ENCODE measurements around the gene ADGRL2.

Gene ADGRL2

GRCh38 chr1:81813691-81814090 is 13.0 kb downstream of the ADGRL2 start:
- no peak for TF ChIP-seq FOXP2 (optimal IDR thresholded peaks at IDR 0.05; ENCODE audit: control extremely low read depth, extremely low read length, insufficient read depth)
- no peak for TF ChIP-seq EZH2 (IDR thresholded peaks at IDR 0.05)
- TF ChIP-seq POLR2AphosphoS5 (IDR thresholded peaks at IDR 0.05; ENCODE audit: borderline replicate concordance, low read depth, low read length): no peak
- no peaks in the 10 kb centered on the region for H3K36me3 ChIP-seq (ENCODE audit: insufficient read depth, low read length)
- H3K9ac ChIP-seq (ENCODE audit: insufficient read length): no peak overlapping the region
- no peak for DNase-seq (ENCODE audit: low read depth, low spot score)
- H3K9me3 ChIP-seq (ENCODE audit: low read depth, low read length): no peaks in the 10 kb centered on the region
- H3K27ac ChIP-seq: no peak overlapping the region
- no peak overlapping the region for H3K4me3 ChIP-seq

DNA sequence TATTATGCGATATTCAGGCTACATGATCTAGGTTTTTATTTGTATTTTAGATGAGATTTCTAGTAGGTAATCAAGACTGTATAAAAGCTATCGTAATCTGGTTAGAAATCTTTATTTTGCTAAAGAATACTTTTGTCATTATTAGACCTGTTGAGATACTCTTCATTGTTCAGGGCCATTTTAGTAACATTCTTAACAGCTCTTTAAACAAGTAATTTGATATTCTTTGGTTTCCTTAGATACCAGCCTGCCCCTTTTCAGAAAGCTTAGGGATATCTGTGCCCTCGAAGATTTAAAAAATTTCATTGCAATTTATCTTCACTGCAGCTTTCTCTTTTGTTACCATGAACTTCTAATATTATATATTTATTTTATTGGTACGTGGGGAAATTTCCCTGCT is 18.9 kb downstream of the ADGRL2 start:
- TF ChIP-seq EZH2 (IDR thresholded peaks at IDR 0.05) (no peak), FOXP2 (optimal IDR thresholded peaks at IDR 0.05; ENCODE audit: control extremely low read depth, extremely low read length, insufficient read depth) (no peak), POLR2AphosphoS5 (IDR thresholded peaks at IDR 0.05; ENCODE audit: borderline replicate concordance, low read depth, low read length) (no peak)
- no peak overlapping the region for H3K4me3 ChIP-seq
- no peak overlapping the region for H3K9ac ChIP-seq (ENCODE audit: insufficient read length)
- H3K27ac ChIP-seq: no peak overlapping the region
- DNase-seq (ENCODE audit: low read depth, low spot score): no peak
- H3K9me3 ChIP-seq (ENCODE audit: low read depth, low read length): no peaks in the 10 kb centered on the region
- H3K36me3 ChIP-seq (ENCODE audit: insufficient read depth, low read length): no peaks in the 10 kb centered on the region

- DNase-seq (ENCODE audit: low read depth, low spot score): no peak
- Histone ChIP-seq H3K9me3 (ENCODE audit: low read depth, low read length) (no peaks in the 10 kb centered on the region), H3K4me3 (no peak overlapping the region), H3K27ac (no peak overlapping the region), H3K9ac (ENCODE audit: insufficient read length) (no peak overlapping the region), H3K36me3 (ENCODE audit: insufficient read depth, low read length) (no peaks in the 10 kb centered on the region)
- TF ChIP-seq EZH2 (IDR thresholded peaks at IDR 0.05) (no peak), FOXP2 (optimal IDR thresholded peaks at IDR 0.05; ENCODE audit: control extremely low read depth, extremely low read length, insufficient read depth) (no peak), POLR2AphosphoS5 (IDR thresholded peaks at IDR 0.05; ENCODE audit: borderline replicate concordance, low read depth, low read length) (no peak)
These were observed 20.0 kb downstream of the ADGRL2 start for GRCh38 chr1:81820765-81821164.

GRCh38 chr1:81823082-81823481 is 22.3 kb downstream of the ADGRL2 start:
- Histone ChIP-seq H3K9ac (ENCODE audit: insufficient read length) (no peak overlapping the region), H3K4me3 (no peak overlapping the region), H3K36me3 (ENCODE audit: insufficient read depth, low read length) (no peaks in the 10 kb centered on the region), H3K9me3 (ENCODE audit: low read depth, low read length) (no peaks in the 10 kb centered on the region), H3K27ac (no peak overlapping the region)
- DNase-seq (ENCODE audit: low read depth, low spot score): no peak
- no peak for TF ChIP-seq EZH2 (IDR thresholded peaks at IDR 0.05)
- no peak for TF ChIP-seq POLR2AphosphoS5 (IDR thresholded peaks at IDR 0.05; ENCODE audit: borderline replicate concordance, low read depth, low read length)
- TF ChIP-seq FOXP2 (optimal IDR thresholded peaks at IDR 0.05; ENCODE audit: control extremely low read depth, extremely low read length, insufficient read depth): no peak

DNA sequence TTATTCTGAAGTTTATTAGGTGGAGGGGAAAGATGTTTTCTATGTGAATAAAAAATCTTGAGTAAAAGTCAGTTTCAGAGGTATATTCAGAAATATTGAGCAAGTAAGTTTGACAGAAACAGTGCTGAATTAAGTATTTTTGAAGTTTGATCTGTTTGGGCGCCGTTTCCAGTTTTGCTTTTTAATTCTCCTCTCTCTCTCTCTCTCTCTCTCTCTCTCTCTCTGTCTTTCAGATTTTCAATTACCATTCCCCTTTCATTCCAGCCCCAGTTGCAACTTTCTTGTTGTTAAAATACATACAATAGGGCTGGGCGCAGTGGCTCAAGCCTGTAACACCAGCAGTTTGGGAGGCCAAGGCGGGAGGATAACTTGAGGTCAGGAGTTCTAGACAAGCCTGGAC is 24.0 kb downstream of the ADGRL2 start:
- no peaks in the 10 kb centered on the region for H3K9me3 ChIP-seq (ENCODE audit: low read depth, low read length)
- TF ChIP-seq POLR2AphosphoS5 (IDR thresholded peaks at IDR 0.05; ENCODE audit: borderline replicate concordance, low read depth, low read length) (no peak), FOXP2 (optimal IDR thresholded peaks at IDR 0.05; ENCODE audit: control extremely low read depth, extremely low read length, insufficient read depth) (no peak), EZH2 (IDR thresholded peaks at IDR 0.05) (no peak)
- no peak for DNase-seq (ENCODE audit: low read depth, low spot score)

DNA sequence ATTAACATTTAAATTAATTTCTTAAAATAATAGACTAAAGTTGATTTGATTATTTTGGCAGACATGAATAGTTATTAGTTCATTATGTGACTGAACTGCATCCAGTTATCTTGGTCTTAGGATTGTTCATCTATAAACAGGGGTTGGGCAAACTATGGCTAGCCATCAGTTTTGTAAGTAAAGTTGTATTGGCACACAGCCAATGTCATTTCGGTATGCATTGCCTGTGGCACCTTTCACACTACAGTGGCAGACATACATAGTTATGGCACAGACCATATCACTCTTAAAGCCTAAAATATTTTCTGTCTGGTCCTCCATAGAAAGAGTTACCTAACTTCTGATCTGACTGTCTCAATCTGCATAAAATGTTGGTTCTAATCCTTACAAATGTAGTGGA is 27.2 kb downstream of the ADGRL2 start:
- H3K9me3 ChIP-seq (ENCODE audit: low read depth, low read length): no peaks in the 10 kb centered on the region
- no peak overlapping the region for H3K9ac ChIP-seq (ENCODE audit: insufficient read length)
- TF ChIP-seq EZH2 (IDR thresholded peaks at IDR 0.05) (no peak), POLR2AphosphoS5 (IDR thresholded peaks at IDR 0.05; ENCODE audit: borderline replicate concordance, low read depth, low read length) (no peak), FOXP2 (optimal IDR thresholded peaks at IDR 0.05; ENCODE audit: control extremely low read depth, extremely low read length, insufficient read depth) (no peak)
- no peaks in the 10 kb centered on the region for H3K36me3 ChIP-seq (ENCODE audit: insufficient read depth, low read length)
- H3K4me3 ChIP-seq: no peak overlapping the region
- no peak overlapping the region for H3K27ac ChIP-seq
- DNase-seq (ENCODE audit: low read depth, low spot score): no peak

More for the DNA sequence above, 24.0 kb downstream of the ADGRL2 start:
- H3K36me3 ChIP-seq (ENCODE audit: insufficient read depth, low read length): no peaks in the 10 kb centered on the region
- no peak overlapping the region for H3K27ac ChIP-seq
- no peak overlapping the region for H3K9ac ChIP-seq (ENCODE audit: insufficient read length)
- H3K4me3 ChIP-seq: no peak overlapping the region

- TF ChIP-seq POLR2AphosphoS5 (IDR thresholded peaks at IDR 0.05; ENCODE audit: borderline replicate concordance, low read depth, low read length): no peak
- no peak for TF ChIP-seq EZH2 (IDR thresholded peaks at IDR 0.05)
- TF ChIP-seq FOXP2 (optimal IDR thresholded peaks at IDR 0.05; ENCODE audit: control extremely low read depth, extremely low read length, insufficient read depth): no peak
- H3K9ac ChIP-seq (ENCODE audit: insufficient read length): no peak overlapping the region
- H3K9me3 ChIP-seq (ENCODE audit: low read depth, low read length): no peaks in the 10 kb centered on the region
- H3K27ac ChIP-seq: no peak overlapping the region
- H3K36me3 ChIP-seq (ENCODE audit: insufficient read depth, low read length): no peaks in the 10 kb centered on the region
- H3K4me3 ChIP-seq: no peak overlapping the region
- no peak for DNase-seq (ENCODE audit: low read depth, low spot score)
These were observed 31.8 kb downstream of the ADGRL2 start for GRCh38 chr1:81832573-81832972.

GRCh38 chr1:81833722-81834121 is 33.0 kb downstream of the ADGRL2 start:
- Histone ChIP-seq H3K27ac (no peak overlapping the region), H3K9ac (ENCODE audit: insufficient read length) (no peak overlapping the region), H3K36me3 (ENCODE audit: insufficient read depth, low read length) (no peaks in the 10 kb centered on the region), H3K9me3 (ENCODE audit: low read depth, low read length) (no peaks in the 10 kb centered on the region), H3K4me3 (no peak overlapping the region)
- TF ChIP-seq POLR2AphosphoS5 (IDR thresholded peaks at IDR 0.05; ENCODE audit: borderline replicate concordance, low read depth, low read length) (no peak), EZH2 (IDR thresholded peaks at IDR 0.05) (no peak), FOXP2 (optimal IDR thresholded peaks at IDR 0.05; ENCODE audit: control extremely low read depth, extremely low read length, insufficient read depth) (no peak)
- DNase-seq (ENCODE audit: low read depth, low spot score): no peak

DNA sequence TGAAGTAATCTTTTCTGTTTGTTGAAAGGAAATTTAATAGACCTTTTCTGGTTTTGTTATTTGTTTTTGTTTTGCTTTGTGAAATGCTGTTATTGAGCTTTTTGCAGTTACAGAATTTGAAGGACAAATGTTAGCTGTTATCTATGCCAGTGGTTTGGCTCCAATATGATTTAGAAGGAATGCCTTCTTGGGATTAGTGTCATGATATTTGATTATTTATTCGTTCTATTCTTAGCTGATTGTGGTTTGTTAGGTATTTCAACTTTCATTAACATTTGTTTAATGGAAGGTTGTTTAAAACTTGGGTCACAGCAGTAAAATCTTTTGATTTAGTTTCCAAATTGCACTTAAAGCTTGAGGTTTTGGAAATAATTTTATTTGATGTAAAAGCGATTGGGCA is 33.5 kb downstream of the ADGRL2 start:
- Histone ChIP-seq H3K27ac (no peak overlapping the region), H3K9ac (ENCODE audit: insufficient read length) (no peak overlapping the region), H3K36me3 (ENCODE audit: insufficient read depth, low read length) (no peaks in the 10 kb centered on the region), H3K9me3 (ENCODE audit: low read depth, low read length) (no peaks in the 10 kb centered on the region), H3K4me3 (no peak overlapping the region)
- no peak for DNase-seq (ENCODE audit: low read depth, low spot score)
- TF ChIP-seq POLR2AphosphoS5 (IDR thresholded peaks at IDR 0.05; ENCODE audit: borderline replicate concordance, low read depth, low read length) (no peak), EZH2 (IDR thresholded peaks at IDR 0.05) (no peak), FOXP2 (optimal IDR thresholded peaks at IDR 0.05; ENCODE audit: control extremely low read depth, extremely low read length, insufficient read depth) (no peak)

All from SK-N-MC (cell line).